Measurements from ENCODE around the gene PPM1L.

DNA sequence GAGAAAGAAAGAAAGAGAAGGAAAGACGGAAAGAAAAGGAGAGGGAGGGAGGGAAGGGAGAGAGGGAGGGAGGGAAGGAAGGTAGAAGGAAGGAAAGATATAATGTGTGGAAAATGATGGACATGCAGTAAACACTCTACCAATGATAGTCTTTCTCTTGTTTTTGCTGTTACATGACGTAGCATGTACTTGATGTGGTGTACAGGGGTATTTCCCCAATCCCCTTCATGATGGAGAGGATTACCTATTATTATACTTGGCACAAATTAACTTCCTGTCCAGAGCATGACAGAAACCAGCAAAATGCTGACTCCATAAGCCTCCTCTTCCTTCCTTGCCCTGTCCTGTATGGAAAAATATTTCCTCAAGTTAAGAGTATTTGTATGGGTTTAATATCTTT, 224.7 kb downstream of the PPM1L start:
- TF ChIP-seq, protein P1, sequence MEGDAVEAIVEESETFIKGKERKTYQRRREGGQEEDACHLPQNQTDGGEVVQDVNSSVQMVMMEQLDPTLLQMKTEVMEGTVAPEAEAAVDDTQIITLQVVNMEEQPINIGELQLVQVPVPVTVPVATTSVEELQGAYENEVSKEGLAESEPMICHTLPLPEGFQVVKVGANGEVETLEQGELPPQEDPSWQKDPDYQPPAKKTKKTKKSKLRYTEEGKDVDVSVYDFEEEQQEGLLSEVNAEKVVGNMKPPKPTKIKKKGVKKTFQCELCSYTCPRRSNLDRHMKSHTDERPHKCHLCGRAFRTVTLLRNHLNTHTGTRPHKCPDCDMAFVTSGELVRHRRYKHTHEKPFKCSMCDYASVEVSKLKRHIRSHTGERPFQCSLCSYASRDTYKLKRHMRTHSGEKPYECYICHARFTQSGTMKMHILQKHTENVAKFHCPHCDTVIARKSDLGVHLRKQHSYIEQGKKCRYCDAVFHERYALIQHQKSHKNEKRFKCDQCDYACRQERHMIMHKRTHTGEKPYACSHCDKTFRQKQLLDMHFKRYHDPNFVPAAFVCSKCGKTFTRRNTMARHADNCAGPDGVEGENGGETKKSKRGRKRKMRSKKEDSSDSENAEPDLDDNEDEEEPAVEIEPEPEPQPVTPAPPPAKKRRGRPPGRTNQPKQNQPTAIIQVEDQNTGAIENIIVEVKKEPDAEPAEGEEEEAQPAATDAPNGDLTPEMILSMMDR (IDR thresholded peaks at IDR 0.05): no peak
- no peak for TF ChIP-seq POLR2A (IDR thresholded peaks at IDR 0.05)

Measured in ovary (tissue), 3 donors.